GM18502 (cell line): Measurements from ENCODE around the gene ZNF365.
"Not testable (repeated sequence)": the region's sequence is repeated elsewhere in the genome, so short reads cannot be mapped to it uniquely, and the experiment has no call there.

Source experiments
- ATAC-seq: cut with Tn5 transposase; IDR thresholded peaks from one replicate; pipeline ENCODE4 v1.9.1; 2021; ENCODE audit warnings: mild to moderate bottlenecking; ENCODE audit not compliant: unreplicated experiment, poor library complexity

Gene ZNF365

GRCh38 chr10:62410528-62410927 is 36.4 kb downstream of the ZNF365 start:
- ATAC-seq: not testable (repeated sequence)

GRCh38 chr10:62410934-62411333 is 36.8 kb downstream of the ZNF365 start:
- ATAC-seq: not testable (repeated sequence)

GRCh38 chr10:62413048-62413447 is 38.9 kb downstream of the ZNF365 start:
- no peak for ATAC-seq

DNA sequence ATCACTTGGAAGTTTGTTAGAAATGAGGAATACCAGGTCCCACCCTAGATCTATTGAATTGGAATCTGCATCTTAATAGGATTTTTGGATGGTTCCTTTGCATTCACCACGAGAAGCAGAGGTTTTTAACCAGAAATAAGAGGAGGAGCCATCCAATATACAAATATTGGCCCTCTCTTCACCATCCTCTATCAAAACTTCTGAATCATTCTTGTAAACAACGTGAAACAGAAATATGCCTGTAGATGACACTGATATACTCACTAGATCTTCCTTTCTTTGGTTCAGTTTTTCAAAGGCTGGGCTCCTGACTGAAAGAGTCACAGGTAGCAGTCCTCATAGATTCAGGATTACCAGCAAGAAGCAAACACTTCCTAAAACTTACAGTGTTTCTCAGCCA is 39.5 kb downstream of the ZNF365 start:
- ATAC-seq: no peak

DNA sequence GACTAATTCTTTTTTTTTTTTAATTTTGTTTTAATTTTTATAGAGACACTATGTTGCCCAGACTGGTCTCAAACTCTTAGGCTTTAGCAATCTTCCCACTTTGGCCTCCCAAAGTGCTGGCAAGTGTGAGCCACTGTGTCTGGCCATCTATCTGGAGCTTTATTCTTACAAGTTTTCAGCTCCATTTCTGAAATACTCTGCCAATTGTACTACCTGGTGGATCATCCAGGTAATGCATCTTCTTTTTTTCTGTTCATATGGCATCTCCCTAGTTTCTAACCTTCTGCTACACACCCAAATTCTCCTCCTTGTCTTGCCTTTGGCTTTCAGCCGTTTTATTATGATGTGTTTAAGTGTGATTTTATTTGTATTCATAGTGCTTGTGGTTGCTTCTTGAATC is 40.2 kb downstream of the ZNF365 start:
- ATAC-seq: no peak

DNA sequence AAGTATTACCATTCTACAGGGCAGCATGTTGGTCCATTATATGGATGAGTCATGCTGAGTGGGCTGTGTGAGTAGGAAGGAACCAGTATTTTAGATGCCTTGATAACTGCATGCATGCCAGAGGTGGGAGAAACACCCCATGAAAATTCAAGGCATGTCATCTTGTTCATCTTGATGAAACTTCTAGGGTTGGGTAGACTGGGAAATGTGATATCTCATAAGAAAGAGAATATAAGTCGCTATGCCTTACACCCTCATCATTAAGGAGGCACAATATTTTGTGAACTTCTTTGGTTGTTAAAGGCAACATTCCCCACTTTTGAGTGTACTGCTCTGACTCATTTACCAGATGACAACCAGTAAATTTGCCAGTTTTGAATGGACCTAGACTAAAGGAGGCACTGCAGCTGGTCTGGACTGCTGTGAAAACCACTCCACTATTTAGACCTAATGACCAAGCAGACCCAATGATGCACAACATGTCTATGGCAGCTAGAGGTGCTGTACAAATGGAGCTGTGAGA is 48.0 kb downstream of the ZNF365 start:
- no peak for ATAC-seq

DNA sequence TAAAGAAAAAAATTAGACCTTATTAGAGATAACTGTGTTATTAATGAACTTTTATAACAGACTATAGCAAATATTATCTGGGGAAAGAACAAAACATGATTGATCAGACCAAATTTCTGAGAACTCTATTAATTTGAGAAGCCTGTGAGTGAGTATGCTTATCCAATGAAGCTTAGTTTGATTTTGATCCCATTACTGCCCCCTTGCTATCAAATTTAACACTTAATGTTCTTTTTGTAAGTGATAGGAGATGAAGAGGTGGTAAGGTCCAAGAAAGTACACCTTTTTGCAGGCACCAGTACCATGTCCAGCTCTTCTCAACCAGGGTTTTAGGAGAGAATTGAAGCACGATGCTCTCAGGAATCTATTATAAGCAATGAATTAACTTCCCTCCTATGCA is 49.9 kb downstream of the ZNF365 start:
- no peak for ATAC-seq

DNA sequence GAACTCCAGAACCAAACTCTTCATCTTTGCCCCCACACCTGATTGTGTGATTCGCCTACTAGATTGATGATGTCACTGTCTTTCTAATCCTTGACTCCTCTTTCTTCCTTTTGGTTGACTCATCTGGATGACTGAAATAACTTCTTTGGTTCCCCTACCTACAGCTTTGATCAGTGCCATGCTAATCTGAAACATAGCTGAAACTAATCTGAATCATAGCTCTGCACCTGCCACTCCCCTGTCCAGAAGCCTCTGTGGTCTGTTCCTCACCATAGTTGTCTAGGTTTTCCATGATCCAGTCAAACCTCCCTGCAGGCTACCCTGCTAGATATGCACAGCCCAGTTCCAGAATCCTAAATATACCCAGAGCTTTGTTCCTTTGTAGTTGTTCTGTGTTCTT is 51.9 kb downstream of the ZNF365 start:
- ATAC-seq: no peak

- no peak for ATAC-seq
These were observed 52.4 kb downstream of the ZNF365 start for GRCh38 chr10:62426600-62426999.

DNA sequence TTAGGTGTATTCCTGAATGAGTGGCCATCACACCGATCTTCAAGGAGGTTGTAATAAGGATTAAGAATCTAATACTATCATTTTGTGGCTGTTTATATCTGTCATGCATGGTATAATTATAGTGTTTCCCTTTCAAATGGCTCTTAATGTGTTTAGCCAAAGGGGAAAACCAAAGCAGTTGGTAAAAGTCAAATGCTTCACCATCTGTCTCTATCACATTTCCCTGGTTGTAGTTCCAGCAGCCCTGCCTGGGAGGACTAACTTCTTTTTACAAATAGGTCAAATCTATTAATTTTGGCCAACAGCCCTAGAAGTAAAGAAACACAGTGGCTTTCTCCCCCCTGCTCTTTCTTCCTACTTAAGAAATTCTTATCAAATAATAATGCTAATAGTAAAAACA is 56.7 kb downstream of the ZNF365 start:
- ATAC-seq: no peak

GRCh38 chr10:62433181-62433692 is 59.1 kb downstream of the ZNF365 start:
- ATAC-seq: peak; percentile 96

DNA sequence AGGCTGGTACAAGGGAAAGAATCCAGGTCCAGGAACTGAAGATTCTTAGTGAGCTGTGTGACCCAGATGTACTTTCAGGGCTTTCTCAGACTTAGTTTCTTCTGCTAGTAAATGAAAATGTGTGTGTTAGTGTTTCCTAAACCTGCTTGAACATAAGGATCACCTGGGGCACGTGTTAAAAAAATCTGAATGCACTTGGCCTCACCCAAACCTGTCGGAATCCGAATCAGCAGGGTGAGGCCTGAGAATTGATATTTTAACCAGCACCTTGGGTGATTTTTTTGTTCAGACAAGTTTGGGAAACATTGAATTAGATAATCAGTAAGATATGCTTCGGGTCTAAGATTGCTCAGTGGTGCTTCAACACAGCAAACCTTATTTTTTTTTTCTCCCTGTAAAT is 59.7 kb downstream of the ZNF365 start:
- ATAC-seq: no peak

GRCh38 chr10:62437696-62438095 is 63.5 kb downstream of the ZNF365 start:
- ATAC-seq: peak; percentile 49

- ATAC-seq: no peak
These were observed 67.8 kb downstream of the ZNF365 start for GRCh38 chr10:62442006-62442405.

- no peak for ATAC-seq
These were observed 68.9 kb downstream of the ZNF365 start for GRCh38 chr10:62442894-62443669.

GRCh38 chr10:62443866-62444265 is 69.7 kb downstream of the ZNF365 start:
- ATAC-seq: no peak

DNA sequence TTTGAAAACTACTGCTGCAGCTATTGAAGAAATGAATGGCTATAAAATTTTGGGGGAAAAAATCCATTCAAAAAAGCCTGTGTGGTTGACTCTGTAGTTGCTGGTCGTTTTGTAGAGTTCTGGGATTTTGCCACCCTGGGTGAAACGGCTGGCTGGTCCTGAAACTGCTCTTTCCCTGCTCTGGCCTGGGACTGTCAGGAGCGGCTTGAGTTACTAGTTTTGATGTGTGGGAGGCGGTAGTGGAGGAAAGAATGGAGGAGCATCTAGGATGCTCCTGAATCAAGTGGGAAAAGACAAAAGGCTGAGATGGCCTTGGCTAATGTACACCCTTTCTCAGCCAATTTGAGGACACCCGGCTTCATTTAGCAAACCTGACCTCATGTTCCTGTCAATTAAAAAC is 72.5 kb downstream of the ZNF365 start:
- no peak for ATAC-seq

DNA sequence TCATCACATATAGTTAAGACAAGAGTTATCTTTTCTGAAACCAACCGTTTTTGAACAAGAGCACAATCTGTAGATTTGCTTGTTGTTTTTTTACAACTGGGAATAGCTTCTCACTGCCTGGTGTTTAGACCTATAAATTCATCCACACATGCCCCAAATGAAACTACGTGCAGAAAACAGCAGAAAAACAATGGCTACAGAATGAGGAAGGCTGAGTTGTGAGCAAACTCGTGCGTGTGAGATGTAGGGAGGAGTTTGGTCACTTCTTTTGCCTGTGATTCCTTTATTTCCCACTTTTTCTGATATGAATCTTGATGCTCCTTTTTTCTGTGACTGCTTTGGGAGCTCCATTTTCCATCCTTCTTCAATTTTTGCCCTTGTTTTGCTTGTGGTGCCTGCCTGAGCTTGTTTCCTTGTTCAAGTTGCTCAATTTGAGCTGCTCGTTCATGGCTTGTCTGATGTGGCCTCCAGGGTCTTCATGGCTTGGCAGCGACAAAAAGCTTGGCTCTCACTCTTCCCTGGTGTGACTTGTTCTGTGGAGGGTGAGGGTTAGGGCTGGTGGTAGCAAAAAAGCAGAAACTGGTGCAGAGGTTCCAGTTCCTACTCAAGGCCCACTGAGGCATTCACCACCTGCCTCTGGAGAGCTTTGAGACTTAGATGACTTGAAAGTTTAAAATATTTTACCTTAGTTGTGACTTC is 76.9 kb downstream of the ZNF365 start:
- ATAC-seq: no peak

DNA sequence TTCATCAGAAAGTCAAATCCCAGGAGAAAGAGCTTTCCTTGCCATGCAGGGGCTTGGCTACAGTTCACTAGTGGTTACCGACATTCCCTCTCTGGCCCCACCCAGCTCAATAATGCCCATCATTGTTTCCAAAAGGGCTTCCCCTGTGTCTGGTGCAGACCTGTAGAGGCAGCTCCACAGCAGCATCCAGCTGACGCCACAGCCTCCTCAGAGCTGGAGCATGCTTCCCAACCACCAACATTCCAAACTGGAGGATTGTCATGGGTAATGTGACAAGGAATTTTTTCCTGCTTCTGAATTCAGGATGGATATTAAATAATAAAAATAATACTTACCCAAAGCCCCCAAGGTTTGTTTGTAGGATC is 77.4 kb downstream of the ZNF365 start:
- no peak for ATAC-seq
